ENCODE results near the gene EXOC2. TPM values are rescaled to one million over a fixed set of nuclear protein-coding genes. Genes with fewer than 3 reads are reported as not detected.

Gene EXOC2
- total RNA-seq, 1 experiment from 2014 or later = 45.7 TPM

GRCh38 chr6:568085-568484 is 124.9 kb downstream of the EXOC2 start:
- ChIA-PET POLR2A (no interaction called here), CTCF (no interaction called here)
- Mint-ChIP-seq H3K27ac (no peak overlapping the region), H3K9me3 (no peaks in the 10 kb centered on the region), H3K4me3 (no peak overlapping the region), H3K4me1 (no peaks in the 10 kb centered on the region), H3K27me3 (ENCODE audit: low read depth) (no peaks in the 10 kb centered on the region), H3K36me3 (peaks cover 38% of the 10 kb centered on the region)
- TF ChIP-seq, protein P1, sequence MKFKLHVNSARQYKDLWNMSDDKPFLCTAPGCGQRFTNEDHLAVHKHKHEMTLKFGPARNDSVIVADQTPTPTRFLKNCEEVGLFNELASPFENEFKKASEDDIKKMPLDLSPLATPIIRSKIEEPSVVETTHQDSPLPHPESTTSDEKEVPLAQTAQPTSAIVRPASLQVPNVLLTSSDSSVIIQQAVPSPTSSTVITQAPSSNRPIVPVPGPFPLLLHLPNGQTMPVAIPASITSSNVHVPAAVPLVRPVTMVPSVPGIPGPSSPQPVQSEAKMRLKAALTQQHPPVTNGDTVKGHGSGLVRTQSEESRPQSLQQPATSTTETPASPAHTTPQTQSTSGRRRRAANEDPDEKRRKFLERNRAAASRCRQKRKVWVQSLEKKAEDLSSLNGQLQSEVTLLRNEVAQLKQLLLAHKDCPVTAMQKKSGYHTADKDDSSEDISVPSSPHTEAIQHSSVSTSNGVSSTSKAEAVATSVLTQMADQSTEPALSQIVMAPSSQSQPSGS (CRISPR knock-in tag; IDR thresholded peaks at IDR 0.05; ENCODE audit: borderline replicate concordance, low read depth) = no peak
- no peak for TF ChIP-seq NR2C2 (CRISPR knock-in tag; IDR thresholded peaks at IDR 0.05)
- TF ChIP-seq ELF4 (CRISPR knock-in tag; IDR thresholded peaks at IDR 0.05; ENCODE audit: low read depth) = no peak
- TF ChIP-seq RELA (CRISPR knock-in tag; IDR thresholded peaks at IDR 0.05; ENCODE audit: borderline replicate concordance) = no peak
- TF ChIP-seq, protein P2, sequence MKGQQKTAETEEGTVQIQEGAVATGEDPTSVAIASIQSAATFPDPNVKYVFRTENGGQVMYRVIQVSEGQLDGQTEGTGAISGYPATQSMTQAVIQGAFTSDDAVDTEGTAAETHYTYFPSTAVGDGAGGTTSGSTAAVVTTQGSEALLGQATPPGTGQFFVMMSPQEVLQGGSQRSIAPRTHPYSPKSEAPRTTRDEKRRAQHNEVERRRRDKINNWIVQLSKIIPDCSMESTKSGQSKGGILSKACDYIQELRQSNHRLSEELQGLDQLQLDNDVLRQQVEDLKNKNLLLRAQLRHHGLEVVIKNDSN (CRISPR knock-in tag; IDR thresholded peaks at IDR 0.05) = no peak
- TF ChIP-seq ZNF671 (CRISPR knock-in tag; IDR thresholded peaks at IDR 0.05) = no peak
- TF ChIP-seq ZNF219 (CRISPR knock-in tag; IDR thresholded peaks at IDR 0.05; ENCODE audit: borderline replicate concordance) = no peak
- DNase-seq (ENCODE audit: low spot score) (no peak), ATAC-seq (no peak)

DNA sequence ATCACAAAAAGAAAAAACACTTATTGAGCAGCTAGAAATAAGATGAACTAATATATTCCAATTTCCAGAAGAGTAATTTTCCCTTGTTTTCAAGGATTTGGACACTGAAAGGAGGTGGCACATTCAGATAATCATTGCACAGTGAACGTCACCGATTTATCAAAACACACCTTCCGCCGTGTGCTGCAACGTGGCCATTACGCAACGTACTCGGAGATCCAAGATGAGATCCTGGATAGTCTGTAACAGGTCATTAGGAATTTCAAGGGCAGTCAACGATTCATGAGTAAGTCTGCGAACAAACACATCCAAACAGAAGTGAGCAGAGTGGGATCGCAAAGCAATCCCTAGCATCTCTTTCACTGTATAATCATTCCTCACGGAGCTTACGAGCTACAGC is 129.1 kb downstream of the EXOC2 start:
- DNase-seq (ENCODE audit: low spot score) (no peak), ATAC-seq (no peak)
- Mint-ChIP-seq H3K27me3 (ENCODE audit: low read depth) (no peaks in the 10 kb centered on the region), H3K27ac (peak overlapping the region; percentile 33; the same call in 1 of the 2 replicates), H3K36me3 (peaks cover 36% of the 10 kb centered on the region), H3K4me1 (no peaks in the 10 kb centered on the region), H3K9me3 (no peaks in the 10 kb centered on the region), H3K4me3 (no peak overlapping the region)
- CTCF ChIA-PET = no interaction called here
- TF ChIP-seq TP53 (CRISPR knock-in tag; IDR thresholded peaks at IDR 0.05) = no peak
- POLR2A ChIA-PET = no interaction called here

DNA sequence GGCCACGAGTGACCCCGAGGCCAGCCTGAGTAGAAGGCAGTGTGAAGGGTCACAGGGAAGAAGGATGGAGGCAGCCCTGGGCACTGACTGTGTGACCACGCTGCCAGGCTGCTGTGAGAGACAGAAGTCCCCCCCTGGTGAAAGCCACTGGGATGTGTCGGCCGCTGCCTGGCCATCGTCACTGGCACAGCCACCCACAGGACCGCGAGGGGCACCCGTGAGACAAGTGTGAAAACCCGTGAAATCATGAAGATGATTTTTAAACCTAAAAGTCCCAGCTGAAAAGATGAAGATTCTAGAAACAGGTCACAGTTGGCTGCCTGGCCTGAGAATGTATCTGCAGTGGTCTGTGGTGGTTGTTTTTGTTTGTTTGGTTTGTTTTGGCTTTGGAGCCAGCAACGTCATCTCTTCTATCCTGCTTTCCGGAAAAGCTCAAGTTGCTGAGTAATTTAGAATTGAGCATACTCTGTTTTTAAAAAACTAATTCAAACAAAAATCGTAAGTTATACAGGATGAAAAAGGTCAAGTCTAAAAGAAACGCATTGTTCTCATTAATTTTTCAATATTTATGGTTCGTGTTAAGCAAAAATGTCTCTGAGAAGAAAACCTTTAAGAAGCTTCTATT is 130.8 kb downstream of the EXOC2 start:
- no peak for DNase-seq (ENCODE audit: low spot score)
- H3K27me3 Mint-ChIP-seq (ENCODE audit: low read depth) = no peaks in the 10 kb centered on the region
- H3K4me1 Mint-ChIP-seq = no peaks in the 10 kb centered on the region
- no peak overlapping the region for H3K4me3 Mint-ChIP-seq
- peaks cover 34% of the 10 kb centered on the region for H3K36me3 Mint-ChIP-seq
- ChIA-PET POLR2A (no interaction called here), CTCF (interaction anchor here (0.7 kb wide), 1 partner anchor 32 kb away, joined by 3 read pairs; no protein-coding TSS in a partner anchor)
- no peak overlapping the region for H3K27ac Mint-ChIP-seq
- no peak for ATAC-seq
- H3K9me3 Mint-ChIP-seq = no peaks in the 10 kb centered on the region
- TF ChIP-seq CBFB (CRISPR knock-in tag; IDR thresholded peaks at IDR 0.05; ENCODE audit: low read depth) (no peak), CREM (CRISPR knock-in tag; IDR thresholded peaks at IDR 0.05) (no peak), ETV6 (CRISPR knock-in tag; IDR thresholded peaks at IDR 0.05) (no peak), TEAD4 (CRISPR knock-in tag; IDR thresholded peaks at IDR 0.05) (no peak), IRF1 (CRISPR knock-in tag; IDR thresholded peaks at IDR 0.05) (no peak), ZNF121 (CRISPR knock-in tag; IDR thresholded peaks at IDR 0.05) (no peak), ZBTB21 (CRISPR knock-in tag; IDR thresholded peaks at IDR 0.05; ENCODE audit: borderline replicate concordance) (no peak), ATF1 (CRISPR knock-in tag; IDR thresholded peaks at IDR 0.05) (no peak), NFATC4 (CRISPR knock-in tag; IDR thresholded peaks at IDR 0.05) (no peak)
- TF ChIP-seq, protein P3, sequence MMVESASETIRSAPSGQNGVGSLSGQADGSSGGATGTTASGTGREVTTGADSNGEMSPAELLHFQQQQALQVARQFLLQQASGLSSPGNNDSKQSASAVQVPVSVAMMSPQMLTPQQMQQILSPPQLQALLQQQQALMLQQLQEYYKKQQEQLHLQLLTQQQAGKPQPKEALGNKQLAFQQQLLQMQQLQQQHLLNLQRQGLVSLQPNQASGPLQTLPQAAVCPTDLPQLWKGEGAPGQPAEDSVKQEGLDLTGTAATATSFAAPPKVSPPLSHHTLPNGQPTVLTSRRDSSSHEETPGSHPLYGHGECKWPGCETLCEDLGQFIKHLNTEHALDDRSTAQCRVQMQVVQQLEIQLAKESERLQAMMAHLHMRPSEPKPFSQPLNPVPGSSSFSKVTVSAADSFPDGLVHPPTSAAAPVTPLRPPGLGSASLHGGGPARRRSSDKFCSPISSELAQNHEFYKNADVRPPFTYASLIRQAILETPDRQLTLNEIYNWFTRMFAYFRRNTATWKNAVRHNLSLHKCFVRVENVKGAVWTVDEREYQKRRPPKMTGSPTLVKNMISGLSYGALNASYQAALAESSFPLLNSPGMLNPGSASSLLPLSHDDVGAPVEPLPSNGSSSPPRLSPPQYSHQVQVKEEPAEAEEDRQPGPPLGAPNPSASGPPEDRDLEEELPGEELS (CRISPR knock-in tag; IDR thresholded peaks at IDR 0.05) = no peak
- TF ChIP-seq, protein P4, sequence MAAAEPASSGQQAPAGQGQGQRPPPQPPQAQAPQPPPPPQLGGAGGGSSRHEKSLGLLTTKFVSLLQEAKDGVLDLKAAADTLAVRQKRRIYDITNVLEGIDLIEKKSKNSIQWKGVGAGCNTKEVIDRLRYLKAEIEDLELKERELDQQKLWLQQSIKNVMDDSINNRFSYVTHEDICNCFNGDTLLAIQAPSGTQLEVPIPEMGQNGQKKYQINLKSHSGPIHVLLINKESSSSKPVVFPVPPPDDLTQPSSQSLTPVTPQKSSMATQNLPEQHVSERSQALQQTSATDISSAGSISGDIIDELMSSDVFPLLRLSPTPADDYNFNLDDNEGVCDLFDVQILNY (CRISPR knock-in tag; IDR thresholded peaks at IDR 0.05) = no peak
- TF ChIP-seq, protein P5, sequence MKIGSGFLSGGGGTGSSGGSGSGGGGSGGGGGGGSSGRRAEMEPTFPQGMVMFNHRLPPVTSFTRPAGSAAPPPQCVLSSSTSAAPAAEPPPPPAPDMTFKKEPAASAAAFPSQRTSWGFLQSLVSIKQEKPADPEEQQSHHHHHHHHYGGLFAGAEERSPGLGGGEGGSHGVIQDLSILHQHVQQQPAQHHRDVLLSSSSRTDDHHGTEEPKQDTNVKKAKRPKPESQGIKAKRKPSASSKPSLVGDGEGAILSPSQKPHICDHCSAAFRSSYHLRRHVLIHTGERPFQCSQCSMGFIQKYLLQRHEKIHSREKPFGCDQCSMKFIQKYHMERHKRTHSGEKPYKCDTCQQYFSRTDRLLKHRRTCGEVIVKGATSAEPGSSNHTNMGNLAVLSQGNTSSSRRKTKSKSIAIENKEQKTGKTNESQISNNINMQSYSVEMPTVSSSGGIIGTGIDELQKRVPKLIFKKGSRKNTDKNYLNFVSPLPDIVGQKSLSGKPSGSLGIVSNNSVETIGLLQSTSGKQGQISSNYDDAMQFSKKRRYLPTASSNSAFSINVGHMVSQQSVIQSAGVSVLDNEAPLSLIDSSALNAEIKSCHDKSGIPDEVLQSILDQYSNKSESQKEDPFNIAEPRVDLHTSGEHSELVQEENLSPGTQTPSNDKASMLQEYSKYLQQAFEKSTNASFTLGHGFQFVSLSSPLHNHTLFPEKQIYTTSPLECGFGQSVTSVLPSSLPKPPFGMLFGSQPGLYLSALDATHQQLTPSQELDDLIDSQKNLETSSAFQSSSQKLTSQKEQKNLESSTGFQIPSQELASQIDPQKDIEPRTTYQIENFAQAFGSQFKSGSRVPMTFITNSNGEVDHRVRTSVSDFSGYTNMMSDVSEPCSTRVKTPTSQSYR (CRISPR knock-in tag; IDR thresholded peaks at IDR 0.05) = no peak
- TF ChIP-seq, protein P6, sequence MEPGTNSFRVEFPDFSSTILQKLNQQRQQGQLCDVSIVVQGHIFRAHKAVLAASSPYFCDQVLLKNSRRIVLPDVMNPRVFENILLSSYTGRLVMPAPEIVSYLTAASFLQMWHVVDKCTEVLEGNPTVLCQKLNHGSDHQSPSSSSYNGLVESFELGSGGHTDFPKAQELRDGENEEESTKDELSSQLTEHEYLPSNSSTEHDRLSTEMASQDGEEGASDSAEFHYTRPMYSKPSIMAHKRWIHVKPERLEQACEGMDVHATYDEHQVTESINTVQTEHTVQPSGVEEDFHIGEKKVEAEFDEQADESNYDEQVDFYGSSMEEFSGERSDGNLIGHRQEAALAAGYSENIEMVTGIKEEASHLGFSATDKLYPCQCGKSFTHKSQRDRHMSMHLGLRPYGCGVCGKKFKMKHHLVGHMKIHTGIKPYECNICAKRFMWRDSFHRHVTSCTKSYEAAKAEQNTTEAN (CRISPR knock-in tag; IDR thresholded peaks at IDR 0.05) = no peak
- TF ChIP-seq, protein P7, sequence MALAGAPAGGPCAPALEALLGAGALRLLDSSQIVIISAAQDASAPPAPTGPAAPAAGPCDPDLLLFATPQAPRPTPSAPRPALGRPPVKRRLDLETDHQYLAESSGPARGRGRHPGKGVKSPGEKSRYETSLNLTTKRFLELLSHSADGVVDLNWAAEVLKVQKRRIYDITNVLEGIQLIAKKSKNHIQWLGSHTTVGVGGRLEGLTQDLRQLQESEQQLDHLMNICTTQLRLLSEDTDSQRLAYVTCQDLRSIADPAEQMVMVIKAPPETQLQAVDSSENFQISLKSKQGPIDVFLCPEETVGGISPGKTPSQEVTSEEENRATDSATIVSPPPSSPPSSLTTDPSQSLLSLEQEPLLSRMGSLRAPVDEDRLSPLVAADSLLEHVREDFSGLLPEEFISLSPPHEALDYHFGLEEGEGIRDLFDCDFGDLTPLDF (CRISPR knock-in tag; IDR thresholded peaks at IDR 0.05) = no peak

All from WTC11 (cell line).